HepG2 (cell line): ENCODE data around the gene HSPB9. TPM values are rescaled to one million over a fixed set of nuclear protein-coding genes. Genes with fewer than 3 reads are reported as not detected.
A peak's percentile ranks its signal among the peaks of the same experiment; 100 is the strongest.

Experiments
- ATAC-seq: fragments of 200-7000 bp; cut with Tn5 transposase; 3 replicates; pipeline ENCODE4 v1.9.1; 2020; ENCODE audit warnings: mild to moderate bottlenecking, moderate library complexity
- BruUV-seq: library from RNA; stranded (reverse); fragments of 400-500 nt; replicated peaks from 2 replicates; lab custom pipeline; 2021; lab: Mats Ljungman, UMichigan
- CTCF ChIA-PET: fragments of 300-600 bp; formaldehyde crosslinking; extraction: SDS; loops from one replicate; lab custom pipeline; 2021; ENCODE audit warnings: low total read pairs, inconsistent platforms, low intra/inter-chr PET ratio; lab: Yijun Ruan, JAX
- POLR2A ChIA-PET: fragments of 350-600 bp; sonication (Branson Sonifier 250); formaldehyde crosslinking; loops from one replicate; lab custom pipeline; 2020; ENCODE audit warnings: antibody characterized with exemption, inconsistent platforms; lab: Yijun Ruan, JAX
- DNase-seq: peaks from one replicate; pipeline ENCODE4 v3.0.0-alpha.2; 2015; ENCODE audit warnings: low spot score
- FAIRE-seq: peaks from 3 replicates; lab custom pipeline; 2011; peaks lifted over from hg19 to GRCh38; lab: Jason Lieb, UNC
- H2AFZ ChIP-seq: one replicate; pipeline ENCODE4 v1.6.1; 2011; ENCODE audit warnings: low read length, inconsistent platforms
- H3K27ac ChIP-seq: fragments of 300-600 bp; 3 replicates; pipeline ENCODE4 v1.8.0; 2011; ENCODE audit warnings: mixed run types, mild to moderate bottlenecking, mixed read lengths, low read length, inconsistent platforms; ENCODE audit not compliant: insufficient read depth; ENCODE audit errors: extremely low read length
- H3K27me3 ChIP-seq, 2 experiments: fragments of 200-600 bp in 1 of 2; 2 replicates in 1 of 2; 3 replicates in 1 of 2; pipeline versions ENCODE4 v1.6.0 to v1.8.0; 2011; ENCODE audit warnings: low read length in 2 of 2, mild to moderate bottlenecking in 2 of 2, moderate library complexity in 2 of 2, inconsistent platforms in 1 of 2; ENCODE audit not compliant: insufficient read depth in 2 of 2, control insufficient read depth in 1 of 2
- H3K36me3 ChIP-seq, 2 experiments: fragments of 200-600 bp in 1 of 2; replicated peaks in 1 of 2; 2 replicates in 1 of 2; 3 replicates in 1 of 2; pipeline versions ENCODE4 v1.5.1 to v1.8.0; 2011; ENCODE audit warnings: low read length in 2 of 2, inconsistent platforms in 1 of 2; ENCODE audit not compliant: insufficient read depth in 2 of 2, control insufficient read depth in 1 of 2
- H3K4me1 ChIP-seq: 2 replicates; pipeline ENCODE4 v1.5.1; 2012; ENCODE audit warnings: low read length, inconsistent platforms; ENCODE audit not compliant: insufficient read depth
- H3K4me2 ChIP-seq: 2 replicates; pipeline ENCODE4 v1.6.0; 2011; ENCODE audit warnings: low read depth, low read length, inconsistent platforms
- H3K4me3 ChIP-seq, 3 experiments: fragments of 200-600 bp in 1 of 3; sonication (generic), shearing (Covaris generic) in 1 of 3; replicated peaks in 1 of 3; 2 replicates each; pipeline ENCODE4 v1.5.1; 2011 to 2016; ENCODE audit warnings: low read length in 3 of 3, inconsistent platforms in 2 of 3, low read depth in 2 of 3, mild to moderate bottlenecking in 2 of 3, control low read depth in 1 of 3, mixed read lengths in 1 of 3; ENCODE audit not compliant: insufficient read depth in 1 of 3
- H3K79me2 ChIP-seq: one replicate; pipeline ENCODE4 v1.6.1; 2011; ENCODE audit warnings: low read length, inconsistent platforms; ENCODE audit not compliant: insufficient read depth
- H3K9ac ChIP-seq: 2 replicates; pipeline ENCODE4 v1.6.0; 2011; ENCODE audit warnings: mild to moderate bottlenecking, low read depth, low read length, inconsistent platforms; ENCODE audit not compliant: insufficient read depth
- H3K9me3 ChIP-seq: 2 replicates; pipeline ENCODE4 v1.5.1; 2012; ENCODE audit warnings: mild to moderate bottlenecking, low read length
- H4K20me1 ChIP-seq: 2 replicates; pipeline ENCODE4 v1.6.0; 2011; ENCODE audit warnings: inconsistent platforms, mild to moderate bottlenecking, low read length, moderate library complexity; ENCODE audit not compliant: insufficient read depth
- CTCF ChIP-seq: sonication (generic); formaldehyde crosslinking; IDR thresholded peaks from 2 replicates; pipeline ENCODE4 v1.5.0; 2020; ENCODE audit warnings: mild to moderate bottlenecking, missing genetic modification reagents, moderate library complexity
- HNRNPLL ChIP-seq: fragments of 200-400 bp; formaldehyde crosslinking; IDR thresholded peaks from 2 replicates; pipeline ENCODE4 v1.6.1; 2017; ENCODE audit warnings: mild to moderate bottlenecking, low read depth, low read length; ENCODE audit not compliant: poor library complexity, severe bottlenecking
- MNT ChIP-seq: fragments of 450-650 bp; IDR thresholded peaks from 2 replicates; pipeline ENCODE4 v1.6.1; 2016
- SMAD3 ChIP-seq: sonication (generic); formaldehyde crosslinking; IDR thresholded peaks from 2 replicates; pipeline ENCODE4 v1.4.0; 2020; ENCODE audit warnings: missing genetic modification reagents
- ZBTB3 ChIP-seq: sonication (generic); formaldehyde crosslinking; IDR thresholded peaks from 2 replicates; pipeline ENCODE4 v1.4.0; 2020; ENCODE audit warnings: low read depth, mild to moderate bottlenecking, moderate library complexity, missing genetic modification reagents, borderline replicate concordance
- ZNF674 ChIP-seq: sonication (generic); formaldehyde crosslinking; IDR thresholded peaks from 2 replicates; pipeline ENCODE4 v1.5.0; 2020; ENCODE audit warnings: low read depth, mild to moderate bottlenecking, missing genetic modification reagents
- ZNF768 ChIP-seq: sonication (generic); formaldehyde crosslinking; IDR thresholded peaks from 2 replicates; pipeline ENCODE4 v1.4.0; 2020; ENCODE audit warnings: missing genetic modification reagents
- WGBS: methylation state at CpG from one replicate; pipeline ENCODE4 v1.1.6; 2017; ENCODE audit warnings: low lambda C conversion rate; 5-methylcytosine and 5-hydroxymethylcytosine counted together
- in situ Hi-C: cut with HindIII; loops from 2 replicates; pipeline ENCODE4 v1.10.0; 2017; ENCODE audit warnings: low pct_unique_long_range_greater_than_20kb; ENCODE audit not compliant: extremely low pct_ligation_motif_present
- intact Hi-C: fragments of 100-400 bp; cut with micrococcal nuclease; formaldehyde crosslinking; loops from one replicate; pipeline ENCODE4 v1.10.0; 2022; ENCODE audit not compliant: unreplicated experiment
- polyA plus RNA-seq, 8 experiments: library from polyadenylated mRNA; depleted of rRNA in 3 of 8; stranded (reverse) in 7 of 8; unstranded in 1 of 8; fragments of >200 nt; fragmentation: Illumina TruSeq in 4 of 8; extraction: Trizol in 4 of 8; gene quantifications; 2 replicates each; pipeline versions ENCODE4 v1.2.1 to v1.2.3, GENCODE V29; 2011 to 2016; ENCODE audit warnings: low read depth in 4 of 8, missing spikeins in 1 of 8, mixed read lengths in 1 of 8; ENCODE audit not compliant: insufficient read depth in 1 of 8
- total RNA-seq, 5 experiments: library from RNA; depleted of rRNA; stranded (reverse); fragments of >200 nt; fragmentation: Illumina TruSeq; extraction: Trizol; gene quantifications; 2 replicates each; pipeline ENCODE4 v1.2.3, GENCODE V29; 2016; ENCODE audit warnings: low read depth in 1 of 5

Gene HSPB9
- total and polyA plus RNA-seq, 2 of the 13 experiments (the other 11 are each of a cell fraction or from before 2014, with no cell fraction given): 0.05 to 0.24 TPM

GRCh38 chr17:42169351-42169750, 46.7 kb downstream of the HSPB9 start:
- no peak for DNase-seq
- no TSS peak for BruUV-seq
- no peaks in the 10 kb centered on the region for H3K9me3 ChIP-seq
- H4K20me1 ChIP-seq: no peaks in the 10 kb centered on the region
- H3K27me3 ChIP-seq: peaks cover 6 to 53% of the 10 kb centered on the region in 2 experiments; a peak in 4 of 5 replicates
- no peak overlapping the region for H3K27ac ChIP-seq
- H3K9ac ChIP-seq: no peak overlapping the region
- 73% methylated on average over 28 of the region's 29 CpGs for WGBS
- POLR2A ChIA-PET: no interaction called here
- no peaks in the 10 kb centered on the region for H3K79me2 ChIP-seq
- no peak overlapping the region for H3K4me2 ChIP-seq
- in situ Hi-C loops (no loop called here), intact Hi-C loops (no loop called here)
- no peak for FAIRE-seq
- H2AFZ ChIP-seq: no peak overlapping the region
- TF ChIP-seq ZBTB3 (CRISPR knock-in tag) (no peak), MNT (peak; percentile 73)
- H3K4me1 ChIP-seq: peaks cover 16% of the 10 kb centered on the region
- no peaks in the 10 kb centered on the region for H3K36me3 ChIP-seq
- no peak for ATAC-seq
- CTCF ChIA-PET: no interaction called here
- no peak overlapping the region for H3K4me3 ChIP-seq

- intact Hi-C loops (no loop called here), in situ Hi-C loops (no loop called here)
- peaks cover 4 to 57% of the 10 kb centered on the region in 2 experiments; a peak in 4 of 5 replicates for H3K27me3 ChIP-seq
- FAIRE-seq (no peak), DNase-seq (no peak), ATAC-seq (peak; percentile 70)
- no peak overlapping the region for H2AFZ ChIP-seq
- no peaks in the 10 kb centered on the region for H3K36me3 ChIP-seq
- CTCF ChIA-PET: no interaction called here
- WGBS: 37% methylated on average over 11 of the region's 11 CpGs
- peaks cover 11% of the 10 kb centered on the region for H3K4me1 ChIP-seq
- no peaks in the 10 kb centered on the region; the same call in 1 of the 2 replicates for H4K20me1 ChIP-seq
- H3K27ac ChIP-seq: no peak overlapping the region
- H3K79me2 ChIP-seq: no peaks in the 10 kb centered on the region
- POLR2A ChIA-PET: no interaction called here
- TF ChIP-seq ZNF674 (CRISPR knock-in tag): no peak
- no peak for TF ChIP-seq SMAD3 (CRISPR knock-in tag)
- TF ChIP-seq ZNF768 (CRISPR knock-in tag): peak; percentile 67; the same call in 1 of the 2 replicates
- peak; percentile 86 for TF ChIP-seq HNRNPLL
- peak; percentile 18; the same call in 1 of the 2 replicates for TF ChIP-seq CTCF (CRISPR knock-in tag)
- H3K9ac ChIP-seq: no peak overlapping the region
- H3K4me3 ChIP-seq: no peak overlapping the region
- H3K4me2 ChIP-seq: no peak overlapping the region
- no peaks in the 10 kb centered on the region for H3K9me3 ChIP-seq
- BruUV-seq: no TSS peak
Observed at GRCh38 chr17:42171831-42172230, 49.2 kb downstream of the HSPB9 start.
